Measurements from ENCODE around the gene PSMA3. TPM values are rescaled to one million over a fixed set of nuclear protein-coding genes. Genes with fewer than 3 reads are reported as not detected.
A peak's percentile ranks its signal among the peaks of the same experiment; 100 is the strongest.

The PSMA3 gene
- total and polyA plus RNA-seq, 7 experiments from 2014 or later: 76.5 to 357 (median 117) TPM

DNA sequence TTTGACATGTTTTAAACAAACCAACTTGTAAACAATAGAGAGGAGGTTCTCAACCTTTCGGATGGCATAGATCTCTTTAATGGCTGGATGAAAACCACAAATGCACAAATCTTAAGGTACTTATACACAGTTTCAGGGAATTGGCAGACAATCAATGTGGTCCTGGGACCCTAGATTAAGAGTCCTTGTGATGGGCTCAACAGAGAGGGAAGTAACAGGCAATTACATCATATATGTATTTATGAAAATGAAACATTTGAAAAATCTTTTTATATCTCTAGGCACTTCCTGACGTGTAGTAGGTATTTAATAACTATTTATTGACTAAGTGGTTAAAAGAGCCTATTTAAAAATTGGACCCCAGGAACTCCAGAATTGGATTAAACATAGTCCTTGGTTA, 43.8 kb upstream of the PSMA3 start:
- Histone ChIP-seq H3K27ac (ENCODE audit: low read depth, low read length) (peak overlapping the region; percentile 87), H3K36me3 (ENCODE audit: control insufficient read depth in 2 of 3, insufficient read depth in 3 of 3, low read length in 3 of 3) (peaks cover 0 to 3% (median 0%) of the 10 kb centered on the region in 3 experiments), H3K4me1 (ENCODE audit: control insufficient read depth in 2 of 2, insufficient read depth in 2 of 2, low read length in 2 of 2) (peaks cover 15 to 27% of the 10 kb centered on the region in 2 donors), H3K9me3 (ENCODE audit: control insufficient read depth in 2 of 3, low read length in 3 of 3) (no peaks in the 10 kb centered on the region), H3K27me3 (ENCODE audit: control insufficient read depth in 2 of 2, insufficient read depth in 2 of 2, low read length in 2 of 2) (no peaks in the 10 kb centered on the region), H3K4me3 (ENCODE audit: low read length) (peak overlapping the region; percentile 75)
- H3K4me3 Mint-ChIP-seq: peak overlapping the region; percentile 90 to 98 (median 94)
- peak overlapping the region; percentile 93 to 99 (median 97) for H3K27ac Mint-ChIP-seq
- DNase-seq (no peak), ATAC-seq (no peak)
- H3K36me3 Mint-ChIP-seq: peaks cover 0 to 15% (median 4%) of the 10 kb centered on the region in 5 donors
- H3K9me3 Mint-ChIP-seq: no peaks in the 10 kb centered on the region
- intact Hi-C loops (cut with micrococcal nuclease): loop anchor here (1.0 to 5.0 kb wide), 5 partner anchors 38 to 226 kb away; partner anchors contain the start of genes ARID4A (in 1 of the 2), KIAA0586 (in 1 of the 2), PSMA3 (in 1 of the 2) and TIMM9 (in 1 of the 2)
- H3K27me3 Mint-ChIP-seq: peaks cover 0 to 5% (median 0%) of the 10 kb centered on the region in 5 donors
- ChIA-PET POLR2A (interaction anchor here (0.7 to 2.9 kb wide), 7 partner anchors 38 to 815 kb away, joined by 3 to 20 read pairs (median 5); partner anchors contain the start of genes ARID4A, PSMA3 and TIMM9), CTCF (no interaction called here)
- H3K4me1 Mint-ChIP-seq: peaks cover 21 to 57% (median 48%) of the 10 kb centered on the region in 7 donors

DNA sequence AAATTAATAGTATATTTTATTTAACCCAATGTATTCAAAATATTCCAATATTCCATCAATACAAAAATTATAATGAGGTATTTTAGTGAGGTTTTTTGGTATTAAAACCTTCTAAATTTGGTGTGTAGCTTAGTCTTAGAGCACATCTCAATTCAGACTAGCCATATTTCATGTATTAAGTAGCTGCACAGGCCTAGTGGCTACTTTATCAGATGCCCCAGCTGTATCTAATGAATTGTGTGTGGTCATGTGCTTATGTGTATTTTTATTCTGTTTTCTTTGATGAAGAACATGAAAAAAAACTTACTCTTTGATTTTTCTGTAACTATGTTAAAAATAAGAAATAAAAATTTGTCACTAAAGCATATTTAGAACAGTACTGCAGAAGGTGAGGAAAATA, 31.5 kb upstream of the PSMA3 start:
- POLR2A ChIA-PET: interaction anchor here (0.9 kb wide), 1 partner anchor 26 kb away, joined by 3 read pairs; no protein-coding TSS in a partner anchor

DNA sequence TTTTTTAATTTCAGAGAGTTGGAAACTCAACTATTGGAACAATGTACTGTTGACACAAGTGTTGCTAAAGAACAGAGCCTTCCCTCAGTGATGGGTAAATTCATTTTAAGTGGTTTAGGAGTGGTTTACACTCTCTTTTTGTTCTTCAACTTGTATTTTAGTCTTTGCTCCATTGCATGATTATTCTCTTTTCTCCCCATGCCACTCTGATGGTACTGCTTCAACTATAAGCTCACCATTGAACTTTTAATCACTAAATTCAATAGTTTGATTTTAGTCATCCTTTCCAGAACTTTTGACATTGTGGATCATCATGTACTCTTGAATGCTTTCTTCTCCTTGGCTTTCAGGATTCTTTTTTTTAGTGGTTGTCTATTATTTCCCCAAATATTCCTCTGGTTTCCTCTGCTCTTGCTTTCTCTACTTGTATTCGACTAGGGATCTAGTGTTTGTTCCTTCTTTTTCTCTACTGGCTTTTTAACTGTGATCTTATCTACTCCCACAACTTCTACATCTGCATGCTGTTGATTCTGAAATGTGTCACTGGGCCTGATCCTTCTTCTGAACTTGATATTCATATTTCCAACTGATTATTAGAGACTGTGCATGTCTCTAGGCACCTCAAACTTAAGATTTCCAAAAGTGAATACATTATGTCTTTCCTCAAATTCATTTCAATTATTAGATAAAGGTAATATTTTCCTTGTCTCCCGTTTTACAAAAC, 29.3 kb upstream of the PSMA3 start:
- no peak overlapping the region for H3K4me3 ChIP-seq (ENCODE audit: low read length)
- POLR2A ChIA-PET: no interaction called here
- H3K4me1 ChIP-seq (ENCODE audit: control insufficient read depth in 2 of 2, insufficient read depth in 2 of 2, low read length in 2 of 2): no peaks in the 10 kb centered on the region
- no peak for DNase-seq
- Mint-ChIP-seq H3K4me1 (peaks cover 0 to 12% (median 3%) of the 10 kb centered on the region in 7 donors), H3K36me3 (peaks cover 9 to 41% (median 27%) of the 10 kb centered on the region in 5 donors), H3K27ac (peak overlapping the region in 1 of 9 donors; percentile 15), H3K27me3 (no peaks in the 10 kb centered on the region), H3K4me3 (no peak overlapping the region), H3K9me3 (peaks cover 0 to 2% (median 0%) of the 10 kb centered on the region in 11 donors)
- no peak for ATAC-seq
- H3K9me3 ChIP-seq (ENCODE audit: control insufficient read depth in 2 of 3, low read length in 3 of 3): no peaks in the 10 kb centered on the region
- no peaks in the 10 kb centered on the region for H3K27me3 ChIP-seq (ENCODE audit: control insufficient read depth in 2 of 2, insufficient read depth in 2 of 2, low read length in 2 of 2)
- CTCF ChIA-PET: no interaction called here
- no peak overlapping the region for H3K27ac ChIP-seq (ENCODE audit: low read depth, low read length)
- peaks cover 10 to 48% (median 13%) of the 10 kb centered on the region in 3 experiments for H3K36me3 ChIP-seq (ENCODE audit: control insufficient read depth in 2 of 3, insufficient read depth in 3 of 3, low read length in 3 of 3)
- intact Hi-C loops (cut with micrococcal nuclease): no loop called here

More for the DNA sequence above, 31.5 kb upstream of the PSMA3 start:
- H3K27ac ChIP-seq (ENCODE audit: low read depth, low read length): no peak overlapping the region
- Mint-ChIP-seq H3K36me3 (peaks cover 9 to 48% (median 24%) of the 10 kb centered on the region in 5 donors), H3K4me3 (no peak overlapping the region), H3K4me1 (peaks cover 0 to 12% (median 4%) of the 10 kb centered on the region in 7 donors), H3K27ac (no peak overlapping the region), H3K9me3 (peaks cover 0 to 2% (median 0%) of the 10 kb centered on the region in 11 donors), H3K27me3 (no peaks in the 10 kb centered on the region)
- CTCF ChIA-PET: interaction anchor here (1.2 kb wide), 1 partner anchor 32 kb away, joined by 5 read pairs; the partner anchor contains the start of gene PSMA3
- H3K27me3 ChIP-seq (ENCODE audit: control insufficient read depth in 2 of 2, insufficient read depth in 2 of 2, low read length in 2 of 2): no peaks in the 10 kb centered on the region
- ATAC-seq: no peak
- DNase-seq: no peak
- intact Hi-C loops (cut with micrococcal nuclease): no loop called here
- H3K4me3 ChIP-seq (ENCODE audit: low read length): no peak overlapping the region
- no peaks in the 10 kb centered on the region for H3K9me3 ChIP-seq (ENCODE audit: control insufficient read depth in 2 of 3, low read length in 3 of 3)
- peaks cover 13 to 56% (median 18%) of the 10 kb centered on the region in 3 experiments for H3K36me3 ChIP-seq (ENCODE audit: control insufficient read depth in 2 of 3, insufficient read depth in 3 of 3, low read length in 3 of 3)
- H3K4me1 ChIP-seq (ENCODE audit: control insufficient read depth in 2 of 2, insufficient read depth in 2 of 2, low read length in 2 of 2): no peaks in the 10 kb centered on the region

DNA sequence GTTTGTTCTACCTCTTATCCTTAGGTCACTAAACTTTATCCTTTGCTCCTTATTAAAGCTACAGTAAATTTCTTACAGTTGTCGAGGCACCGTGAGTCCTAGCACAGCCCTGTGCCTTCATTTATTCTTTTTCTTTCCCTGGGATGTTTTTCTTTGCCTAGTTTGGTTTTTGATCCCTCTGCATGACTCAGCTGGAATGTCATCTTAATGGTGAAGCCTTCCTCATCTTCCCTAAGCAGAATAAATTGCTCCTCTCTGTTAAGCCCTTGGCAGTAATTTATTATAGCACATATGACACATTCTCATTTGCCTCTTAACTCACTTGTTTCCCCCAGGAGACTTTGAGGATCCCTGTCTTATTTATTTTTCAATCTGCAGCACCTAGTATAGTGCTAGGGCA, 28.1 kb upstream of the PSMA3 start:
- Histone ChIP-seq H3K9me3 (ENCODE audit: control insufficient read depth in 2 of 3, low read length in 3 of 3) (no peaks in the 10 kb centered on the region), H3K4me1 (ENCODE audit: control insufficient read depth in 2 of 2, insufficient read depth in 2 of 2, low read length in 2 of 2) (no peaks in the 10 kb centered on the region), H3K27me3 (ENCODE audit: control insufficient read depth in 2 of 2, insufficient read depth in 2 of 2, low read length in 2 of 2) (no peaks in the 10 kb centered on the region), H3K4me3 (ENCODE audit: low read length) (no peak overlapping the region), H3K36me3 (ENCODE audit: control insufficient read depth in 2 of 3, insufficient read depth in 3 of 3, low read length in 3 of 3) (peaks cover 10 to 45% (median 13%) of the 10 kb centered on the region in 3 experiments), H3K27ac (ENCODE audit: low read depth, low read length) (no peak overlapping the region)
- Mint-ChIP-seq H3K4me1 (peaks cover 0 to 6% (median 4%) of the 10 kb centered on the region in 7 donors), H3K4me3 (no peak overlapping the region), H3K9me3 (peaks cover 0 to 2% (median 0%) of the 10 kb centered on the region in 11 donors), H3K27ac (peak overlapping the region in 1 of 9 donors; percentile 3), H3K27me3 (no peaks in the 10 kb centered on the region), H3K36me3 (peaks cover 13 to 37% (median 30%) of the 10 kb centered on the region in 5 donors)
- ChIA-PET CTCF (interaction anchor here (0.6 kb wide), 1 partner anchor 362 kb away, joined by 3 read pairs; no protein-coding TSS in a partner anchor), POLR2A (no interaction called here)
- no peak for DNase-seq
- ATAC-seq: no peak
- intact Hi-C loops (cut with micrococcal nuclease): no loop called here

- H3K4me3 Mint-ChIP-seq: no peak overlapping the region
- H3K27ac Mint-ChIP-seq: peak overlapping the region in 1 of 9 donors; percentile 77
- Histone ChIP-seq H3K4me1 (ENCODE audit: control insufficient read depth in 2 of 2, insufficient read depth in 2 of 2, low read length in 2 of 2) (no peaks in the 10 kb centered on the region), H3K36me3 (ENCODE audit: control insufficient read depth in 2 of 3, insufficient read depth in 3 of 3, low read length in 3 of 3) (no peaks in the 10 kb centered on the region), H3K27me3 (ENCODE audit: control insufficient read depth in 2 of 2, insufficient read depth in 2 of 2, low read length in 2 of 2) (no peaks in the 10 kb centered on the region), H3K9me3 (ENCODE audit: control insufficient read depth in 2 of 3, low read length in 3 of 3) (no peaks in the 10 kb centered on the region), H3K4me3 (ENCODE audit: low read length) (no peak overlapping the region), H3K27ac (ENCODE audit: low read depth, low read length) (no peak overlapping the region)
- intact Hi-C loops (cut with micrococcal nuclease): no loop called here
- H3K36me3 Mint-ChIP-seq: peaks cover 3 to 27% (median 12%) of the 10 kb centered on the region in 5 donors
- H3K27me3 Mint-ChIP-seq: no peaks in the 10 kb centered on the region
- CTCF ChIA-PET: no interaction called here
- POLR2A ChIA-PET: interaction anchor here (0.9 to 1.2 kb wide), 2 partner anchors 13 to 20 kb away, joined by 3 read pairs; no protein-coding TSS in a partner anchor
- H3K9me3 Mint-ChIP-seq: no peaks in the 10 kb centered on the region
- peaks cover 0 to 2% (median 0%) of the 10 kb centered on the region in 7 donors for H3K4me1 Mint-ChIP-seq
- ATAC-seq (no peak), DNase-seq (no peak)
These were observed 17.4 kb upstream of the PSMA3 start for GRCh38 chr14:58227096-58227819.
